ENCODE results near the gene LCT.
"Not testable (repeated sequence)": the region's sequence is repeated elsewhere in the genome, so short reads cannot be mapped to it uniquely, and the experiment has no call there.

Gene LCT

GRCh38 chr2:135836596-135837270, at the start of gene LCT:
Gene LCT, minus strand, starts transcription at chr2:135837184. Its CDS starts 15 bp downstream, at chr2:135837169.
- no peak for DNase-seq

DNA sequence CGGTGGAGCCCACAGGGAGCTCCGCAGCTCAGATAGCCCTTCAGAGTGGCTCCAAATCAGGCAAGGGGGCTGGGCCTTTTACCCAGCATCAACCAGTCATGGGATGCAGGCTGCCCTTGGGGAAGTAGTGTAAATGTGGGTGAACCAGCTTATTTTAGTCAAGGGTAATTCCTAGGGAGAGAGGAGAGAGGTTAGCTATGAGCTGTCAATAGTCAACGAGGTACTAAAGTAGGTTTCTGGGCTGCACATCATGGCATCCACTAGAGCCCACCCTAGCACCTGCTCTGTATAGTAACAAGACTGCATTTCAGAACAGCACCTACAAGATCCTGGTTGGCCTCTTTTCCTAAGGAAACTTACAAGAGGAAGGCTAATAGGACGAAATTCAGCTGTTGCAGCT, 48.7 kb upstream of the LCT start:
- DNase-seq: no peak

GRCh38 chr2:135882415-135882814, 45.4 kb upstream of the LCT start:
- no peak for DNase-seq

DNA sequence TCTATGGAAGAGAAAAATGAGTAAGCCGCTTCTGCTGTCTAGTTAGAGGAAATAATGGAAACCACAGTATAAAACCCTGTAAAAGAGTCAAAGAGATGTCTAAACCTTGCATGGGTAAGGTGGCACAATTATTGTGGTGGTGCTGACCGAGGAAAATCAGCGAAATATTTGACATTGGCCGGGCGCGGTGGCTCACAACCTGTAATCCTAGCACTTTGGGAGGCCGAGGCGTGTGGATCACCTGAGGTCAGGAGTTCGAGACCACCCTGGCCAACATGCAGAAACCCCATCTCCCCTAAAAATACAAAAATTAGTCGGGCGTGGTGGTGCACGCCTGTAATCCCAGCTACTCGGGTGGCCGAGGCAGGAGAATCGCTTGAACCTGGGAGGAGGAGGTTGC, 39.8 kb upstream of the LCT start:
- DNase-seq: not testable (repeated sequence)

DNA sequence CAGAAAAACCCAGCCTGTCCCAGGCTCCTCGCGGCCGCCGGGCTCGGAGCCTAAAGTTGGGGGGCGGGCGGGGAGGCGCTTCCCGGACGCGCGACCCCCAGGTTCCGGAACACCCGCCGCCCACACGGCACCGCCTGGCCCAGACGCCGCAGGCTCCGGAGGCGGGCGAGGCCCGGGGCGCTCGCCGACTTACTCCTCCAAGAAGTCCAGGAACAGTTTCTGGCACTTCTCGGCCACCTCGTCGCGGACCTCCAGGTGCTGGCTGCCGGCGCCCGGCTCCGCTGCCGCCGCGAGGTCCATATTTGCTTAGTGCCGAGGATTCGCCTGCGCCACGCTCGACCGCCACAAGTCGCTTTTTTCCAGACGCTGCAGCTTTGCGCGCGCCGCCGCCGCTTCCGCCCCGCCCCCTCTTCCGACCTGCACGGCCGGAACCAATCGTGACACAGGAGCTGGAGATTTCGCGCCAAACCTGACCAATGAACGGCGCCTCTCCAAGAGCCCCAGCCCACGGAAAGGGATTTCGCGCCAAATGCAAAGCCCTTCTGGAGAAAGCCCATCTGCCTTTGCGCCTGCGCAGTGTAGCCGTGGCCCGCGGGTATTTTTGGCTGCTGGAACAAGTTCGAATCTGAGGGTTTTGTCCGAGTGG, 39.2 kb upstream of the LCT start, which contains the start of gene MCM6:
Gene MCM6, minus strand, starts transcription at position 378 of the 646 bp plus-strand sequence. Its CDS starts 78 bp downstream, at position 300.
- DNase-seq: peak; percentile 99

GRCh38 chr2:135875491-135876065, 38.6 kb upstream of the LCT start:
- peak; percentile 60 for DNase-seq

DNA sequence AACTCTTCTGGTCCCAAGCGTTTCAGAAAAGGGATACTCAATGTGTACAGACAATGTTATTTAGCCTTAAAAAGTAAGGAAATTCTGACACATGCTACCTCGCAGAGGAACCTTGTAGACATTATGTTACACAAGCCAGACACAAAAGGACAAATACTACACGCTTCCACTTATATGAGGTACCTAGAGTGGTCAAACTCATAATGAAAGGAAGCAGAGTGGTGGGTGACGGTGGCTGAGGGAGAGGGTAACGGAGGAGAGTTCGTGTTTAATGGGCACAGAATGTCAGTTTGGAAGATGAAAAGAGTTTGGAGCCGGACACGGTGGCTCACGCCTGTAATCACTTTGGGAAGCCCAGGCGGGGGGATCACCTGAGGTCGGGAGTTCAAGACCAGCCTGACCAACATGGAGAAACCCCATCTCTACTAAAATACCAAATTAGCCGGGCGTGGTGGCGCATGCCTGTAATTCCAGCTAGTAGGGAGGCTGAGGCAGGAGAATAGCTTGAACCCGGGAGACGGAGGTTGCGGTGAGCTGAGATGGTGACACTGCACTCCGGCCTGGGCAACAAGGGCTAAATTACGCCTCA, 37.9 kb upstream of the LCT start:
- DNase-seq: no peak

GRCh38 chr2:135870571-135870970, 33.6 kb upstream of the LCT start:
- DNase-seq: no peak

DNA sequence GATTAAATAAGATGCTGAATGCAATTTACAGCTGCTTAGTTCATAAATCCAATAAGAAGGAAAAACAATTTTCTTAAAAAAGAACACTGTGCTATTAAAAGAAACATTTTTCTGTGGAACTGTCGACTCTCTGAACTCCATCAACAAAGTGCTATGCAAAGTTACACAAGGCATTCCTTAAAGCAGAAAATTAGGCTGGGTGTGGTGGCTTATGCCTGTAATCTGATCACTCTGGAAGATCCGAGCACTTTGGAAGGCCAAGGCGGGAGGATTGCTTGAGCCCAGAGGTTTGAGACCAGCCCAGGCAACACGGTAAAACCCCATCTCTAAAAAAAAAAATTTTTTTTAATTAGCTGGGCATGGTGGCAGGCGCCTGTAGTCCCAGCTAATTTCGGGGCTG, 26.2 kb upstream of the LCT start:
- DNase-seq: no peak

- no peak for DNase-seq
Measured at GRCh38 chr2:135862718-135863117, 25.7 kb upstream of the LCT start.

- DNase-seq: no peak
Measured at GRCh38 chr2:135853401-135853800, 16.4 kb upstream of the LCT start.

DNA sequence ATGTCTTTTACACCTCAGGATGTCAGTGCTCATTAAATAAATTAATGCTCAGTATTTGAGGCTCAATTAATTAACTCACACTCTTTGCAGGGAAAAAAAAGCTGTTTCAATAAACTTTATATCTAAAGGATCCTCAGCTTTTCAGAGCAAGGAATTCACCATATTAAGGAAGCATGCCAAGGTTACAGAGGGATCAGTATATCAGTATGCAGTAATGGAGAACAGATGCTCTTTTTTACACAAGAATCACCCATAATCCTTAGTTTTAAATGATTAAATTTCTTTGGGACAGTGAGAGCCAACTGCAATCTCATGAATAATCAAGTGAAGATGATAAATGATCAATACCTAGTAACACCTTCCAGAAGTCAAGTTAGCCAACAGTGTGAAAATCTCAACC, 14.9 kb upstream of the LCT start:
- DNase-seq: no peak

- DNase-seq: no peak
Measured at GRCh38 chr2:135850892-135851668, 14.1 kb upstream of the LCT start.

- DNase-seq: no peak
Measured at GRCh38 chr2:135849087-135849486, 12.1 kb upstream of the LCT start.

DNA sequence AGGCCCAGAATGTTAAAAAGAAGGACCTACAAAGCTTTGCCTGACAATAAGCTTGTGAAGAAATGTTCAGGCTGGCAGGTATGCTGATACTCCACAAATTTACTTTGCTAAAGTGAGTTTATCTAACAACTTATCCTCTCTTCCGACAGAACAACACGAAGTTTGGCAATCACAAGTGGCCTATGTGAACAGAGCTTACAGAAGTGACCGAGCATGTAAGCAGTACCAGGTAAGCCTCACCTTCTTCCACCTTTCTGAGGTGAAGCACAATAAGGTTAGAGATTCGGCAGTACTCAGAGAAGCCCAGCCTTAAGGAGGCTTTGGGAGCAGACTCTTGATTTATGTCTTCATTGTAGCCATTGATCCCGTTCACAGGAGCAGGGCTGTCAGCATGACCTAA, 9.0 kb upstream of the LCT start:
- DNase-seq: no peak

DNA sequence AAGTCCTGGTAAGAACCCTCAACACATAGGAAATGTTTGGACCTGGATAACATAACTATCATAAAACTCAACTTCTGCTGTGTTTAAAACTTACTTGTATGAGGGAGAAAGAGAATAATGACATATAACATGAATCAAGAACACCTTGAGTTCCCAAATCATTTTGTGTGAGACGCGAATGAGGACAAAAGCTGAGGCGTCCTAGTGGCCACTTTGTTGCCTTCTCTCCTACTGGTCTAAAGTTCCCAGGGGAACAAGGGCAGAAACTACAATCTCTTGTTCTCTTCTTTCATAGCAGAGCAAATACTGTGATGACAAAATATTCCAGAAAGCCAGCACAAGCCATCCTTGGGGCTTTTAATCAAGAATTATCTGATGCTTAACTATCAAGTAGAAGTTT, 8.3 kb upstream of the LCT start:
- DNase-seq: no peak

- no peak for DNase-seq
Measured at GRCh38 chr2:135844301-135844895, 7.4 kb upstream of the LCT start.

GRCh38 chr2:135843671-135844070, 6.7 kb upstream of the LCT start:
- no peak for DNase-seq

DNA sequence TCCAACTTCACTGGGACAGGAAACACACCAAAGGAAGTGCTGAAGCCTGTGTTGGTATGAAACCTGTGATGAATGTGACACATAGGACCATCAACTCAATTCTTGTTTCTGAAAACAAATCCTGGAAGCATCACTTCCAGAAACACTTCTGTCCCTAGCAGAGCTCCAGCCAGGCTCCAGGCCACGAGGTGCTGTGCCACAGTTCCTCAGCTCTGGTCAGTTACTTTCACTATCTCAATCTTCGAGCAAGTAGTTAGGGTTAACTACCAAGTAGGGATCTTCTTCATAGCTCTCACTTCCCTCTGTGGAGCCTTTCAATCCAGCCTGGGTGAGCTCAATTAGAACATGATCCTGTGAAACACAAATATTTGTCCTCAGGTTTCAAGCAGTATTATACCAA, 3.6 kb upstream of the LCT start:
- DNase-seq: peak; percentile 74

DNA sequence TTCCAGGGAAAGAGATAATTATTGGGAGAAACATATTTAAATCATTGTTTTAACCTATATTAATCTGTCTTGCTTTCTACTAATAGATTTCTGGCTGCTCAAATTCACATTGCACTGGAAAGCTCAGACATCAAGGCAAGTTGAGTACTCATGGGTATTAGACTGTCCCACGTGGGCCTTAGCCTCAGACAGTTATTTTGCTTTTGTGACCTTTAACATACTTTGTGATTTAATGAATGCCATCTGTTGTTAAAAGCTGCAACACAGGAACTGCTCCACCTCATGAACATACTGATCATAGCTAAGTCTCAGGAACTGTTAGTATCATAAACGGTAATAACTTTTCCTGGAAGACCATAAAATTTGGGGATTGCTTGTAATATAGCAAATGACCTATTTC, 2.7 kb upstream of the LCT start:
- DNase-seq: no peak

- no peak for DNase-seq
Measured at GRCh38 chr2:135838502-135838901, 1.5 kb upstream of the LCT start.

DNA sequence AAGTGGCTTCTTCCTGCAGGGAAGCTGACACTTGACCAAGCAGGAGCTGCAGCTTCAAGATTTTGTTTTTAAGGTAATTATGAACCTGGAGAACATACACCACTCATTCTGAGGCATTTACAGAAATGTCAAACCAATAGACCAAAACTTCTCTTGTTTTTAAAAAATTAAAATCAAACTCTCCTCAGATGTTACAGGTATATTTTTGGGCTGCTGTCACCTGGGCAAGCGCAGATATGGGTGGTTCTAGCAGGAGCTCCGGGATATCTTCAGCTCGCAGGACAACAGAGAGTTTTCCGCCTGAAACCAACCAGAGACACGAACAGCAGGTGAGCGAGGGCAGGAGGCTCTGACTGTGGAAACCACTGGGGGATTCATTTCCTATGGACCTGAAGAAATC, 4.1 kb downstream of the LCT start:
- no peak for DNase-seq
